Keratinocyte (primary cell): ENCODE results near the gene CGB5. TPM values are rescaled to one million over a fixed set of nuclear protein-coding genes. Genes with fewer than 3 reads are reported as not detected.

Experiments used
- DNase-seq: peaks from one replicate; pipeline ENCODE4 v3.0.0-alpha.2; 2011; ENCODE audit warnings: low read depth, missing footprints, low spot score
- FAIRE-seq: peaks from 2 replicates; lab custom pipeline; 2011; peaks lifted over from hg19 to GRCh38; lab: Jason Lieb, UNC
- H2AFZ ChIP-seq: 2 replicates; pipeline ENCODE4 v1.6.0; 2012; ENCODE audit warnings: low read length, control low read depth, inconsistent platforms; ENCODE audit not compliant: control insufficient read depth
- H3K27ac ChIP-seq: 2 replicates; pipeline ENCODE4 v1.5.1; 2011; ENCODE audit warnings: low read length; ENCODE audit not compliant: control insufficient read depth, insufficient read depth
- H3K27me3 ChIP-seq: 3 replicates; pipeline ENCODE4 v1.6.0; 2011; ENCODE audit warnings: low read length; ENCODE audit not compliant: control insufficient read depth, insufficient read depth; ENCODE audit errors: extremely low read depth
- H3K36me3 ChIP-seq, 2 experiments: 2 replicates in 1 of 2; 3 replicates in 1 of 2; pipeline ENCODE4 v1.5.1; 2011; ENCODE audit warnings: low read length in 2 of 2, mild to moderate bottlenecking in 1 of 2; ENCODE audit not compliant: control insufficient read depth in 2 of 2, insufficient read depth in 2 of 2; ENCODE audit errors: extremely low read depth in 1 of 2
- H3K4me1 ChIP-seq: 3 replicates; pipeline ENCODE4 v1.5.1; 2011; ENCODE audit warnings: low read length; ENCODE audit not compliant: control insufficient read depth, insufficient read depth; ENCODE audit errors: extremely low read depth
- H3K4me2 ChIP-seq: 3 replicates; pipeline ENCODE4 v1.6.0; 2011; ENCODE audit warnings: low read depth, low read length; ENCODE audit not compliant: control insufficient read depth, insufficient read depth; ENCODE audit errors: extremely low read depth
- H3K4me3 ChIP-seq, 3 experiments: fragments of 200-600 bp in 1 of 3; sonication (generic) in 1 of 3; 2 replicates in 2 of 3; 3 replicates in 1 of 3; pipeline ENCODE4 v1.5.1; 2011 to 2016; ENCODE audit warnings: low read length in 3 of 3, mild to moderate bottlenecking in 3 of 3, control low read depth in 2 of 3, inconsistent platforms in 1 of 3, low read depth in 1 of 3, mixed read lengths in 1 of 3, mixed run types in 1 of 3, moderate library complexity in 1 of 3; ENCODE audit not compliant: control insufficient read depth in 2 of 3, insufficient read depth in 2 of 3; ENCODE audit errors: extremely low read depth in 1 of 3
- H3K79me2 ChIP-seq: 2 replicates; pipeline ENCODE4 v1.6.0; 2012; ENCODE audit warnings: low read length; ENCODE audit not compliant: control insufficient read depth, insufficient read depth
- H3K9ac ChIP-seq: 3 replicates; pipeline ENCODE4 v1.6.0; 2011; ENCODE audit warnings: low read length; ENCODE audit not compliant: control insufficient read depth, insufficient read depth; ENCODE audit errors: extremely low read depth
- H3K9me1 ChIP-seq: 3 replicates; pipeline ENCODE4 v1.6.0; 2011; ENCODE audit warnings: low read length; ENCODE audit not compliant: control insufficient read depth, insufficient read depth; ENCODE audit errors: extremely low read depth
- H3K9me3 ChIP-seq: 2 replicates; pipeline ENCODE4 v1.5.1; 2012; ENCODE audit warnings: low read depth, low read length; ENCODE audit not compliant: control insufficient read depth
- H4K20me1 ChIP-seq: 3 replicates; pipeline ENCODE4 v1.6.0; 2011; ENCODE audit warnings: low read length; ENCODE audit not compliant: control insufficient read depth, insufficient read depth; ENCODE audit errors: extremely low read depth
- CTCF ChIP-seq, 3 experiments: IDR thresholded peaks in 1 of 3; conservative IDR thresholded peaks in 1 of 3; optimal IDR thresholded peaks in 1 of 3; 2 replicates in 2 of 3; 3 replicates in 1 of 3; pipeline versions ENCODE3 to v1.5.1; 2011; ENCODE audit warnings: low read length in 3 of 3, mild to moderate bottlenecking in 3 of 3, moderate library complexity in 2 of 3, control low read depth in 1 of 3, inconsistent platforms in 1 of 3; ENCODE audit not compliant: insufficient read depth in 2 of 3; ENCODE audit errors: extremely low read depth in 1 of 3
- EZH2 ChIP-seq: IDR thresholded peaks from one replicate; pipeline ENCODE4 v1.6.1; 2012; ENCODE audit warnings: inconsistent platforms, mild to moderate bottlenecking, low read length, moderate library complexity
- dilution Hi-C: fragments of 300-500 bp; cut with MboI; formaldehyde crosslinking; loops from one replicate; pipeline ENCODE4 v1.7.0; 2020; ENCODE audit warnings: low sequenced_read_pairs; ENCODE audit not compliant: extremely low pct_ligation_motif_present
- polyA plus RNA-seq, 5 experiments: library from polyadenylated mRNA; depleted of rRNA in 3 of 5; stranded (reverse) in 3 of 5; stranded (forward) in 1 of 5; unstranded in 1 of 5; fragments of >200 nt; gene quantifications; 1 replicate in 1 of 5; 2 replicates in 3 of 5; 3 replicates in 1 of 5; pipeline versions ENCODE4 v1.2.1 to v1.2.3, GENCODE V29; 2011 to 2012; ENCODE audit warnings: missing spikeins in 2 of 5, low read depth in 1 of 5, low replicate concordance in 1 of 5

CGB5 gene
- polyA plus RNA-seq, 1 donor (not counting 4 experiments of a cell fraction or from before 2014, with no cell fraction given): 0.21 TPM

- peaks cover 3 to 4% of the 10 kb centered on the region in 2 experiments for H3K36me3 ChIP-seq
- peak within 1 kb of the TSS; percentile 80 for H3K27ac ChIP-seq
- no peak for FAIRE-seq
- peak within 1 kb of the TSS; percentile 56 to 85 (median 71) for H3K4me3 ChIP-seq
- no peaks in the 10 kb centered on the region for H4K20me1 ChIP-seq
- TF ChIP-seq EZH2: no peak
- TF ChIP-seq CTCF (optimal IDR thresholded peaks at IDR 0.05 in 1 of 3, IDR thresholded peaks at IDR 0.05 in 1 of 3, conservative IDR thresholded peaks at IDR 0.05 in 1 of 3; ENCODE audit: extremely low read depth in 1 of 3, insufficient read depth in 2 of 3, low read length in 3 of 3): peak in 2 of 3 experiments; percentile 7 to 54
- DNase-seq: no peak
- peaks cover 19% of the 10 kb centered on the region for H3K27me3 ChIP-seq
- no peak within 1 kb of the TSS for H2AFZ ChIP-seq
- H3K4me1 ChIP-seq: peaks cover 12% of the 10 kb centered on the region
- peak within 1 kb of the TSS; percentile 84 for H3K4me2 ChIP-seq
- H3K9me1 ChIP-seq: peaks cover 2% of the 10 kb centered on the region
- no peaks in the 10 kb centered on the region for H3K79me2 ChIP-seq
- no peaks in the 10 kb centered on the region for H3K9me3 ChIP-seq
- H3K9ac ChIP-seq: peak within 1 kb of the TSS; percentile 70
- dilution Hi-C loops: no loop called here
Observed at GRCh38 chr19:49064768-49065611, 21.3 kb downstream of the CGB5 start, which contains the start of gene NTF4. Gene NTF4 (minus strand): TSS chr19:49064818. CDS start chr19:49061997, 2,821 bp downstream.

GRCh38 chr19:49065905-49066512 lies 22.4 kb downstream of the CGB5 start:
- no peak for DNase-seq
- H3K27me3 ChIP-seq: peaks cover 24% of the 10 kb centered on the region
- H3K9ac ChIP-seq: no peak overlapping the region
- no peak overlapping the region for H2AFZ ChIP-seq
- peaks cover 3 to 4% of the 10 kb centered on the region in 2 experiments for H3K36me3 ChIP-seq
- FAIRE-seq: no peak
- H3K79me2 ChIP-seq: no peaks in the 10 kb centered on the region
- H3K4me3 ChIP-seq: no peak overlapping the region
- dilution Hi-C loops: no loop called here
- H3K4me2 ChIP-seq: no peak overlapping the region
- H3K27ac ChIP-seq: no peak overlapping the region
- no peak for TF ChIP-seq CTCF (optimal IDR thresholded peaks at IDR 0.05 in 1 of 3, IDR thresholded peaks at IDR 0.05 in 1 of 3, conservative IDR thresholded peaks at IDR 0.05 in 1 of 3; ENCODE audit: extremely low read depth in 1 of 3, insufficient read depth in 2 of 3, low read length in 3 of 3)
- no peak for TF ChIP-seq EZH2
- no peaks in the 10 kb centered on the region for H3K9me3 ChIP-seq
- H4K20me1 ChIP-seq: no peaks in the 10 kb centered on the region
- H3K4me1 ChIP-seq: peaks cover 12% of the 10 kb centered on the region
- H3K9me1 ChIP-seq: no peaks in the 10 kb centered on the region
